Measurements from ENCODE around the gene SNTG2.

DNA sequence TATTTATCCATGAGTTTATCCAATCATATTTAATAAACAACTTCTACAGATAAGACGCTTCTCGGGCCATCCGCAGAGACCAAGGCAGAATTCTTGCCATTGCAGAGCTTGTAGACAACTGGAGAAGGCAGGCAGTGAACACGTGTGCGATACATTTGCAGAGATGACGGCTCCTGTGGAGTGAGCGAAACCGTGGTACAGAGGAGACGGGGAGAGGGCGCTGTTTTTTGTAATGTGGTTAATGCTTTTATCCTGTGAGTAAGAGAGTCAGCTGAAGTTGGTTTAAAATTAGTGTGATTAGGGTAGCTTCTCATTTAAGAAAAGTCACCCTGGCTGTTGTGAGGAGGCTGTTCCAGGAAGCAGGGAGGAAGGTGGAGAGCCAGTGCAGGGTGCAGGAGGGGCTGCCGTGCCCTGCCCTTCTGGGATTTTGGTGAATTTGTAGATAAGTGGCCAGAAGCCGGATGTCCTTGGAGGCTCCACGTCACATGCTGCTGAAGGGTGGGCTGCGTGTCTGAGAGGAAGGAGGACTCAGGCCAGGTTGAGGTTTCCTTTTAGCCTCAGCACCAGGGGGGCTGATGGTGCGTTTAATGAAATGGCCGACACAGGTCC is 151.4 kb downstream of the SNTG2 start:
- TF ChIP-seq, protein P1, sequence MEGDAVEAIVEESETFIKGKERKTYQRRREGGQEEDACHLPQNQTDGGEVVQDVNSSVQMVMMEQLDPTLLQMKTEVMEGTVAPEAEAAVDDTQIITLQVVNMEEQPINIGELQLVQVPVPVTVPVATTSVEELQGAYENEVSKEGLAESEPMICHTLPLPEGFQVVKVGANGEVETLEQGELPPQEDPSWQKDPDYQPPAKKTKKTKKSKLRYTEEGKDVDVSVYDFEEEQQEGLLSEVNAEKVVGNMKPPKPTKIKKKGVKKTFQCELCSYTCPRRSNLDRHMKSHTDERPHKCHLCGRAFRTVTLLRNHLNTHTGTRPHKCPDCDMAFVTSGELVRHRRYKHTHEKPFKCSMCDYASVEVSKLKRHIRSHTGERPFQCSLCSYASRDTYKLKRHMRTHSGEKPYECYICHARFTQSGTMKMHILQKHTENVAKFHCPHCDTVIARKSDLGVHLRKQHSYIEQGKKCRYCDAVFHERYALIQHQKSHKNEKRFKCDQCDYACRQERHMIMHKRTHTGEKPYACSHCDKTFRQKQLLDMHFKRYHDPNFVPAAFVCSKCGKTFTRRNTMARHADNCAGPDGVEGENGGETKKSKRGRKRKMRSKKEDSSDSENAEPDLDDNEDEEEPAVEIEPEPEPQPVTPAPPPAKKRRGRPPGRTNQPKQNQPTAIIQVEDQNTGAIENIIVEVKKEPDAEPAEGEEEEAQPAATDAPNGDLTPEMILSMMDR (IDR thresholded peaks at IDR 0.05 in 2 of 3, conservative IDR thresholded peaks at IDR 0.05 in 1 of 3; ENCODE audit: control insufficient read depth in 2 of 3, extremely low read depth in 1 of 3, insufficient read depth in 1 of 3, low read depth in 3 of 3, low read length in 3 of 3): no peak
- TF ChIP-seq MEF2B (IDR thresholded peaks at IDR 0.05; ENCODE audit: partially characterized antibody, poor library complexity, severe bottlenecking) (no peak), POLR2A (IDR thresholded peaks at IDR 0.05; ENCODE audit: low read depth, low read length) (no peak), CREB1 (IDR thresholded peaks at IDR 0.05; ENCODE audit: low read depth) (no peak), POLR2AphosphoS5 (IDR thresholded peaks at IDR 0.05; ENCODE audit: low read length) (no peak), ZZZ3 (IDR thresholded peaks at IDR 0.05; ENCODE audit: control insufficient read depth, insufficient read length, low read depth) (no peak)
- TF ChIP-seq, protein P2, sequence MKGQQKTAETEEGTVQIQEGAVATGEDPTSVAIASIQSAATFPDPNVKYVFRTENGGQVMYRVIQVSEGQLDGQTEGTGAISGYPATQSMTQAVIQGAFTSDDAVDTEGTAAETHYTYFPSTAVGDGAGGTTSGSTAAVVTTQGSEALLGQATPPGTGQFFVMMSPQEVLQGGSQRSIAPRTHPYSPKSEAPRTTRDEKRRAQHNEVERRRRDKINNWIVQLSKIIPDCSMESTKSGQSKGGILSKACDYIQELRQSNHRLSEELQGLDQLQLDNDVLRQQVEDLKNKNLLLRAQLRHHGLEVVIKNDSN (IDR thresholded peaks at IDR 0.05; ENCODE audit: borderline replicate concordance, extremely low read length, insufficient read depth, low read depth, low read length): no peak
